AG08395 (cell line): ENCODE data around the gene TMEM192.
"Not testable (repeated sequence)": the region's sequence is repeated elsewhere in the genome, so short reads cannot be mapped to it uniquely, and the experiment has no call there.

Source experiments
- DNase-seq: peaks from one replicate; pipeline ENCODE4 v3.0.0; 2012; ENCODE audit warnings: mixed read lengths, low spot score

The TMEM192 gene

DNA sequence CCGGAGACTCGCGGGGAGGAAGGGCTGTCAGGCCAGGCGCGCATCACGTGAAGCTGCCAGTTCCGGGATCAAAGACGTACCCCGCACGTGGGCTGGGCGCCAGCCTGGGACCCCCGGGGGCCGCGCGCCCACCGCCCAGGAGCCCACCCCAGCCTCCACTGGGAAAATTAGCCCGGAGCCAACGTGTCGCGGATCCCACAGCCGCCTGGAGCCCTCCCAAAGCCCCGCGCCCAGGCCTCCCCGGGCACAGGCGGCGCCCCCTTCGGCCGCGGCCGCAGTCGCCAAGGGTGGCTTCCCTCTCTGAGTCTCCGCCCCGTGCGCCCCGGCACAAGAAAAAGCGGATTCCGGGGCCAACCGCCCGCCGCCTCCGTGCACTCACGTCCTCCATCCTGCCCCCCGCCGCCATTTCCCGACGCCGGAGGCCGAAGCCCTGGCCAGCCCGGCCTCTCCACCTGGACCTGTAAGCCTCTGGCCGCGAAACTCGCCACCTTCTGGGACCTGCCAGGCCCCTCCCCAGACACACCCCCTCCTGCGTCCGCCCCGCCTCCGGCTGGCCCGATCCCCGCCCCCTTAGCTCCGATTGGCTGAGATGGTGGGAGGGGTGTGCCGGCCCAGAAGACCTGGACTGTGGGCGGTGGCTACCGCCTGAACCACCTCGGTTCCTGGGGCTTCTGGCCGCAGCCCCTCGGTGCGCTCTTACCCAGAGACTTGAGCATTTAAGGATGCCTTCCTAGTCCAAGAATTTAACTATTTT is at the start of gene TMEM192:
Gene TMEM192, minus strand, starts transcription at position 493 of the 754 bp plus-strand sequence. Its CDS starts 87 bp downstream, at position 406.
- peak; percentile 96 for DNase-seq

- no peak for DNase-seq
Observed at GRCh38 chr4:165158762-165159161, 46.1 kb upstream of the TMEM192 start.

DNA sequence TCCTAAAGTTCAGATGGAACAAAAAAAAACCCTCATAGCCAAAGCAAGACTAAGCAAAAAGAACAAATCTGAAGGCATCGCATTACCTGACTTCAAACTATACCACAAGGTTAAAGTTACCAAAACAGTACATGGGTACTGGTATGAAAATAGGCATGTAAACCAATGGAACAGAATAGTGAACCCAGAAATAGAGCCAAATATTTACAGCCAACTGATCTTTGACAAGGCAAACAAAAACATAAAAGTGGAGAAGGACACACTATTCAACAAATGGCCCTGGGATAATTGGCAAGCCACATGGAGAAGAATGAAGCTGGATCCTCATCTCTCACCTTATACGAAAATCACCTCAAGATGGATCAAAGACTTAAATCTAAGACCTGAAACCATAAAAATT is 44.2 kb upstream of the TMEM192 start:
- no peak for DNase-seq

GRCh38 chr4:165154482-165154881 is 41.8 kb upstream of the TMEM192 start:
- DNase-seq = no peak

- DNase-seq = no peak
Observed at GRCh38 chr4:165152527-165152926, 39.9 kb upstream of the TMEM192 start.

DNA sequence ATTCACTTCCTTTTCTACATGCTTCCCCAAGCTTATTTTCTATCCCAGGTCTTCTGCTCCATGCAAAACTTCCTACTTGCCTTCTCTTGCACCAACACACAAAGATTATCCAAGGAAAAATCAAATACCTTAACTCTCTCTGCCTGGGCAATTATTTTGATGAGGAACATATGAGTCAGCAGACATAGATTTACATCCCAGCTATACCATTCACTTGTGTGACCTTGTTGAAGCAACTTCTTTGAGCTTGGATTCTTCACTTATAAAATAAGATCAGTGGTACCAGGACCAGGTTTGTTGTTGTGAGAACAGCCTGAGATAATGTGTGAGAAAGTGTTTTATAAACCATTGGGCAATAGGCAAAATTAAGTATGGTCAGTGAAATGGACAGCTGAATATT is 39.1 kb upstream of the TMEM192 start:
- no peak for DNase-seq

- DNase-seq = no peak
Observed at GRCh38 chr4:165150545-165150944, 37.9 kb upstream of the TMEM192 start.

- DNase-seq = no peak
Observed at GRCh38 chr4:165138843-165139242, 26.2 kb upstream of the TMEM192 start.

DNA sequence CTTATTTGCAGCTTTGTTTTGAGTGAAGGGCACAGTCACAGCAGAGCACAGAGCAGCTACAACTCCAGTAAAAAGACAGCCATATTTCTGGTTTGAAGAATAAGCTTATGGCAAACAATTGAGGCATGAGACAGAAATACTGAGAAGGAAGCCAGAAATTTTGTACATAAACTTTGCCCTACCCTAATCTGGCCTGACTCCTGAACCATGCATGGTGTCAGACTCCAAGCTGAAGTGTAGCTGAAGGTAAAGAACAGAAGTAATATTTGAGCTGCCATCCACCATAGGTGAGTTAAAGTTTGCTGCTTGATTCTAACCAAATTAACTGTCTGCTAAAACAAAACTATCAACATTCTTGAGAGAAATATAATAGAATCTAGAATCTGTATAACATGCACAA is 24.5 kb upstream of the TMEM192 start:
- no peak for DNase-seq

DNA sequence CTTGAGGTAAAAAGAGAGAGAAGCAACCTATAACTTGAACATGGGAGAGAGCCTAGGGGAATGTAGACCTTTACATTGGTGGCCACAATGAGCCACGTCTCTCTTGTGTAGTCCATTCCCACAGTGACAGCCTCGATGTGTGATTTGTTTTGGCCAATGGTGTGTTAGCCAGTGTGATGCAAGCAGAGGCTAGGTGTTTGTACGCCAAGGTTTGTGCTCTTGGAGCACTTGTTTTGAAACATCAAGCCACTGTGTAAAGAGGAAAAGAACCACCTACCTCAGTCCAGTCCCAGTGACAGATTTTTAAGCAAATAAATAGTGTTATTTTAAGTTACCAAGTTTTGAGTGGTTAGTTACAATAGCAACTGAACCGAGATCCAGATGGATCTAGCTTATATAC is 23.9 kb upstream of the TMEM192 start:
- DNase-seq = no peak

GRCh38 chr4:165133150-165133549 is 20.5 kb upstream of the TMEM192 start:
- DNase-seq = no peak

- DNase-seq = peak; percentile 64
Observed at GRCh38 chr4:165131247-165131832, 18.7 kb upstream of the TMEM192 start.

GRCh38 chr4:165129924-165130323 is 17.3 kb upstream of the TMEM192 start:
- no peak for DNase-seq

- not testable (repeated sequence) for DNase-seq
Observed at GRCh38 chr4:165125869-165126499, 13.3 kb upstream of the TMEM192 start.

DNA sequence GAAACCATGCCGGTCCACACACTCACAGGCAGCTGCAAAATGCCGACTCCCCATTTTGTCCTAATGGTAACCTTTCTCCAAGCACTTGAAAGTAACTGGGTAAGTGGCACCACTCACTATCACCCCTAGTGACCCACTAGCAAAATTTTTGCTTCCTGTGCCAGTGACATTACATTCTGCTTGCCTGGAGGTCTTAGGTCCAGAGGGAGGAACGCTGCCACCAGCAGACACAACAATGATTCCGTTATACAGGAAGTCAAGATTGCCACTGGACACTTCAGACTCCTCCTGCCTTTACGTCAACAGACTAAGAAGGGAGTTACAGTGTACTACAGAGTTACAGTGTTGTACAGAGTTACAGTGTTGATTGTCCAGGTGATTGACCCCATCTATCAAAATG is 11.8 kb upstream of the TMEM192 start:
- DNase-seq = no peak

DNA sequence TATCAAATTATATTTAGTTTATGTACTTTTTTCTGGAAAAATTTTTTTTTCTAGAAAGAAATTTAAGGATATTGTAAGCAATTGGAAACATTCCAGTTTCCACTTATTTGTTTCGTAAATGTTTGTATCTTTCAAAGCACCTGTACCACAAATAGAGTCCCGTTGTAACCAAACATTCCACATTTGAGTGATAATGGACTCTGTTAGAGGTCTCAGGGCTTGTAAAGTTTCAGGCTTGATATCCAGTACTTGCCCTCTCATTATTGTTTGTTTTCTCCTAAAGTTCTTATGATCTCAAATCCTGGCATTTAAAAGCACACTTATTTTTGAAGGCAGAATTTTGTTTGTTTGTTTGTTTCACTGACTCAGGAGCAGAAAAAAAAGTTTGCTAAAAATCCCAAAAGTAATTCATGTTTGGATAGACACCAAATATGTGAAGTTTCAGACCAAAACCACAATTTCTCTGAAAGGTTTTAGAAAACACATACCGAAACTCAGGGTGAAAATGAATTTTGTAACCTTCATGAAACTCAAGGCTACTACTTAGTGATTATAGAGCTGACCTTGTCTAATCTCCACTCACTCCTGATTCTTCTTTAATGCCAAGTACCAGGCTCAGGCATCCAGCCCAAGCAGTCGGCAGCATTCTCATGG is 5.7 kb upstream of the TMEM192 start:
- DNase-seq = no peak

GRCh38 chr4:165115301-165115700 is 2.6 kb upstream of the TMEM192 start:
- no peak for DNase-seq

DNA sequence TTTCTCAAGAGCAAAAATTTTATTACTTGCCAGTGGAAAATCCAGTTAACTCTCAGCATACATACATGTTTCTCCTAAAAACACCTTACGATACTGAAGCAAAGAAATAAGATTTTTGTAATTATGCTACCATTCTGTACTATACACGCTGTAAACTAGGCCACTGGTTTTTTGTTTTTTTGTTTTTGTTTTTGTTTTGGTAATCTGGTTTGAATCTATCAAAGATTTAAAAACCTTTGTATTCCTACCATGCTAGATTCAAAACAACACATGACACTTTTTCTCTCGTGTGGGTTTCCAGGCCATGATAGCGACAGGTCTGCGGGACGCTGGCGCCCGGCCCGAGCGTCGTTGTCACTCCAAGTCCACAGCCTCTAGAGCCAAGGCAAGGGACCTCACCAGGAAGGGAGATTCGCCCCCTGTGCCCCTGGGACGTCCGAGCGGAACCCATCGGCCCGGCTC is 723 bp downstream of the TMEM192 start:
- no peak for DNase-seq

DNA sequence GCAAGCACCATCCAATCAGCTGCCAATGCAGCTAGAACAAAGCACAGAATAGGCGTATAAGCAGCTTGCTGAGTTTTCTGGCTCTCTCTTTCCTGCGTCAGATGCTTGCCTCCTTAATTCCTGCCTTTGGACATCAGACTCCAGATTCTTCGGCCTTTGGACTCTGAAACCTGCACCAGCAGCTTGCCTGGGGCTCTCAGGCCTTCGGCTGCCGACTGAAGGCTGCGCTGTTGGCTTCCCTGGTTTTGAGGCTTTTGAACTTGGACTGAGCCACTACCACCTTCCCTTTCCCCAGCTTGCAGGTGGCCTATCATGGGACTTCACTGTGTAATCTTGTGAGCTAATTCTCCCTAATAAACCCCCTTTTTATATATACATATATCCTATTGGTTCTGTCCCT is 6.1 kb downstream of the TMEM192 start:
- DNase-seq = no peak

GRCh38 chr4:165101641-165102040 is 11.0 kb downstream of the TMEM192 start:
- DNase-seq = no peak

DNA sequence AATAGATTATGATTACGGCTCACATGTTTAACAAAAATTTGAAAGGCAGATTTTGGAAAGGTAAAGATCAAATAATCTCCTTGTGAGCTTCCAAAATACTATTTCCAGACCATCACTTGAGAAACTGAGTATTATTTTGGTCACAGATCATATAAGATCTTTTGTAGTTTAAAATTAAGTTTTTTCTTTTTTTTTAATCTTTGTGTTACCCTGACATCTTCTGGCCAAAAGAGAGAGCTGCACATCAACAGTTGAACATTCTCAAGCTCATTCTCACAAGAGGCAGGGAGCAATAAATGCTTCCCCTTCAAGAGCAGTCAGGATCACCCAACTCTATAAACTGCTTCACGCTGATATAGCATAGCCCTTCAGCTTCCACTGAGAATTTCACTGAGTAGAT is 15.9 kb downstream of the TMEM192 start:
- DNase-seq = peak; percentile 52

GRCh38 chr4:165095291-165095690 is 17.4 kb downstream of the TMEM192 start:
- no peak for DNase-seq

GRCh38 chr4:165094873-165095272 is 17.8 kb downstream of the TMEM192 start:
- no peak for DNase-seq
